KMS-11 (cell line): ENCODE measurements around the gene DCTN2.
A peak's percentile ranks its signal among the peaks of the same experiment; 100 is the strongest.
"Not testable (repeated sequence)": the region's sequence is repeated elsewhere in the genome, so short reads cannot be mapped to it uniquely, and the experiment has no call there.

Experiments used
- H2AFZ ChIP-seq: fragments of 200-600 bp; sonication (generic); 2 replicates; pipeline ENCODE4 v1.6.1; 2016; ENCODE audit warnings: antibody characterized with exemption, mixed run types, low read depth
- H3K27ac ChIP-seq: fragments of 200-600 bp; sonication (generic); 2 replicates; pipeline ENCODE4 v1.6.1; 2016; ENCODE audit warnings: mild to moderate bottlenecking, mixed run types
- H3K27me3 ChIP-seq: fragments of 200-600 bp; sonication (generic); 2 replicates; pipeline ENCODE4 v1.6.1; 2017; ENCODE audit warnings: mild to moderate bottlenecking, low read depth, mixed run types, moderate library complexity; ENCODE audit not compliant: insufficient read depth
- H3K36me3 ChIP-seq: fragments of 200-600 bp; sonication (generic); 2 replicates; pipeline ENCODE4 v1.6.1; 2017; ENCODE audit warnings: mild to moderate bottlenecking, mixed run types; ENCODE audit not compliant: insufficient read depth
- H3K4me1 ChIP-seq: fragments of 200-600 bp; sonication (generic); 2 replicates; pipeline ENCODE4 v1.6.1; 2016; ENCODE audit warnings: mild to moderate bottlenecking, low read depth, mixed run types; ENCODE audit not compliant: poor library complexity, severe bottlenecking
- H3K4me2 ChIP-seq: fragments of 200-600 bp; sonication (generic); 2 replicates; pipeline ENCODE4 v1.7.0; 2016; ENCODE audit warnings: mild to moderate bottlenecking, mixed run types
- H3K4me3 ChIP-seq: fragments of 200-600 bp; sonication (generic); IDR thresholded peaks from 2 replicates; pipeline ENCODE4 v1.6.1; 2017; ENCODE audit warnings: low read depth, low read length, mixed read lengths; ENCODE audit not compliant: insufficient read depth
- H3K79me2 ChIP-seq: fragments of 200-600 bp; sonication (generic); 2 replicates; pipeline ENCODE4 v1.6.1; 2016; ENCODE audit warnings: low read depth, mixed run types; ENCODE audit not compliant: insufficient read depth
- H3K9ac ChIP-seq: fragments of 200-600 bp; sonication (generic); 2 replicates; pipeline ENCODE4 v1.6.1; 2016; ENCODE audit warnings: mild to moderate bottlenecking, mixed run types
- H4K20me1 ChIP-seq: fragments of 200-600 bp; sonication (generic); 2 replicates; pipeline ENCODE4 v1.6.1; 2016; ENCODE audit warnings: mild to moderate bottlenecking, mixed run types; ENCODE audit not compliant: insufficient read depth
- CTCF ChIP-seq: fragments of 200-600 bp; sonication (generic); conservative IDR thresholded peaks from 2 replicates; pipeline ENCODE4 v1.6.1; 2017; ENCODE audit warnings: low read depth, mild to moderate bottlenecking, antibody characterized with exemption, low read length, moderate library complexity, mixed read lengths

DCTN2 gene

GRCh38 chr12:57516617-57517153, 30.3 kb downstream of the DCTN2 start:
- Histone ChIP-seq H4K20me1 (no peaks in the 10 kb centered on the region), H3K27me3 (no peaks in the 10 kb centered on the region), H3K27ac (peak overlapping the region; percentile 8; the same call in 1 of the 2 replicates), H3K79me2 (peaks cover 31% of the 10 kb centered on the region), H3K9ac (no peak overlapping the region), H3K4me3 (no peak overlapping the region), H2AFZ (no peak overlapping the region), H3K4me1 (peaks cover 36% of the 10 kb centered on the region), H3K4me2 (no peak overlapping the region), H3K36me3 (peaks cover 39% of the 10 kb centered on the region; the same call in 1 of the 2 replicates)
- TF ChIP-seq CTCF = 0 out of 2 replicates have a peak, but pooled peaks have one; percentile 15

- peaks cover 31% of the 10 kb centered on the region for H3K79me2 ChIP-seq
- H3K27ac ChIP-seq = no peak overlapping the region; the same call in 1 of the 2 replicates
- TF ChIP-seq CTCF = no peak
- H3K4me2 ChIP-seq = no peak overlapping the region
- H3K27me3 ChIP-seq = no peaks in the 10 kb centered on the region
- H4K20me1 ChIP-seq = no peaks in the 10 kb centered on the region
- peaks cover 44% of the 10 kb centered on the region; the same call in 1 of the 2 replicates for H3K36me3 ChIP-seq
- H2AFZ ChIP-seq = no peak overlapping the region
- H3K4me1 ChIP-seq = peaks cover 30% of the 10 kb centered on the region
- H3K9ac ChIP-seq = no peak overlapping the region
- H3K4me3 ChIP-seq = no peak overlapping the region
Observed at GRCh38 chr12:57515934-57516541, 31.0 kb downstream of the DCTN2 start.

GRCh38 chr12:57515408-57515933, 31.5 kb downstream of the DCTN2 start:
- H3K4me1 ChIP-seq = peaks cover 27% of the 10 kb centered on the region
- peaks cover 44% of the 10 kb centered on the region; the same call in 1 of the 2 replicates for H3K36me3 ChIP-seq
- H3K27ac ChIP-seq = peak overlapping the region; percentile 16; the same call in 1 of the 2 replicates
- no peaks in the 10 kb centered on the region for H4K20me1 ChIP-seq
- peaks cover 31% of the 10 kb centered on the region for H3K79me2 ChIP-seq
- H3K4me2 ChIP-seq = no peak overlapping the region
- TF ChIP-seq CTCF = no peak
- H3K27me3 ChIP-seq = no peaks in the 10 kb centered on the region
- no peak overlapping the region for H3K4me3 ChIP-seq
- no peak overlapping the region for H3K9ac ChIP-seq
- no peak overlapping the region for H2AFZ ChIP-seq

GRCh38 chr12:57514720-57515407, 32.1 kb downstream of the DCTN2 start:
- Histone ChIP-seq H3K36me3 (peaks cover 44% of the 10 kb centered on the region; the same call in 1 of the 2 replicates), H3K27me3 (no peaks in the 10 kb centered on the region)

GRCh38 chr12:57514246-57514645, 32.7 kb downstream of the DCTN2 start:
- H4K20me1 ChIP-seq, H3K4me3 ChIP-seq, H3K27ac ChIP-seq, H3K4me2 ChIP-seq, H2AFZ ChIP-seq, H3K27me3 ChIP-seq, H3K9ac ChIP-seq: not testable (repeated sequence)
- Histone ChIP-seq H3K79me2 (peaks cover 22% of the 10 kb centered on the region), H3K36me3 (peaks cover 44% of the 10 kb centered on the region; the same call in 1 of the 2 replicates), H3K4me1 (peaks cover 25% of the 10 kb centered on the region)

More at GRCh38 chr12:57514720-57515407, 32.1 kb downstream of the DCTN2 start:
- H2AFZ ChIP-seq = no peak overlapping the region
- H3K4me3 ChIP-seq = no peak overlapping the region
- H3K4me1 ChIP-seq = peaks cover 27% of the 10 kb centered on the region
- peaks cover 28% of the 10 kb centered on the region for H3K79me2 ChIP-seq
- H3K9ac ChIP-seq = no peak overlapping the region
- peak overlapping the region; percentile 16; the same call in 1 of the 2 replicates for H3K27ac ChIP-seq
- no peak overlapping the region for H3K4me2 ChIP-seq
- TF ChIP-seq CTCF = no peak
- H4K20me1 ChIP-seq = no peaks in the 10 kb centered on the region

GRCh38 chr12:57513677-57514076, 33.3 kb downstream of the DCTN2 start:
- not testable (repeated sequence) for H3K4me3 ChIP-seq, H3K27ac ChIP-seq, H3K27me3 ChIP-seq, H2AFZ ChIP-seq, H3K4me2 ChIP-seq, H4K20me1 ChIP-seq, H3K9ac ChIP-seq
- peaks cover 44% of the 10 kb centered on the region; the same call in 1 of the 2 replicates for H3K36me3 ChIP-seq
- H3K4me1 ChIP-seq = peaks cover 20% of the 10 kb centered on the region
- H3K79me2 ChIP-seq = peaks cover 16% of the 10 kb centered on the region
